NCI-H82 treated with DMSO at 0.1 percent for 48 hours (cell line): ENCODE results near the gene ZFAND2B.

ENCODE experiments used
- DNase-seq: peaks from one replicate; lab custom pipeline; 2025; ENCODE audit not compliant: unreplicated experiment; lab: John Stamatoyannopoulos, UW

The ZFAND2B gene

GRCh38 chr2:219220652-219221402 lies 14.2 kb downstream of the ZFAND2B start:
- DNase-seq, result no peak

- DNase-seq, result no peak
These were observed 15.5 kb downstream of the ZFAND2B start for GRCh38 chr2:219221957-219222518.

GRCh38 chr2:219223831-219224610 lies 17.4 kb downstream of the ZFAND2B start:
- DNase-seq, result no peak

- no peak for DNase-seq
These were observed 18.8 kb downstream of the ZFAND2B start for GRCh38 chr2:219225350-219225749.

GRCh38 chr2:219228041-219228910 lies 21.7 kb downstream of the ZFAND2B start:
- no peak for DNase-seq

GRCh38 chr2:219228911-219229304 lies 22.3 kb downstream of the ZFAND2B start:
- DNase-seq, result no peak

GRCh38 chr2:219229305-219230058 lies 22.9 kb downstream of the ZFAND2B start, which contains the start of the genes ANKZF1 and ATG9A:
ANKZF1 (plus strand) TSS chr2:219229806; CDS start chr2:219230258, 452 bp downstream.
ATG9A (minus strand) TSS chr2:219229636; CDS start chr2:219228024, 1,612 bp downstream.
- peak; percentile 98 for DNase-seq

GRCh38 chr2:219230059-219230540 lies 23.5 kb downstream of the ZFAND2B start:
- no peak for DNase-seq

- DNase-seq, result no peak
These were observed 27.7 kb downstream of the ZFAND2B start for GRCh38 chr2:219234331-219234730.

GRCh38 chr2:219243291-219243761 lies 36.7 kb downstream of the ZFAND2B start:
- no peak for DNase-seq

- no peak for DNase-seq
These were observed 38.2 kb downstream of the ZFAND2B start for GRCh38 chr2:219244789-219245147.

GRCh38 chr2:219245148-219245898 lies 38.7 kb downstream of the ZFAND2B start, which contains the start of the genes GLB1L and STK16:
GLB1L (minus strand) TSS chr2:219245444; CDS start chr2:219243573, 1,871 bp downstream.
STK16 (plus strand) TSS chr2:219245479; CDS start chr2:219246000, 521 bp downstream.
- peak; percentile 27 for DNase-seq

GRCh38 chr2:219245899-219246230 lies 39.3 kb downstream of the ZFAND2B start:
- no peak for DNase-seq

GRCh38 chr2:219246559-219246958 lies 40.0 kb downstream of the ZFAND2B start:
- no peak for DNase-seq

- no peak for DNase-seq
These were observed 41.4 kb downstream of the ZFAND2B start for GRCh38 chr2:219247678-219248642.

GRCh38 chr2:219248845-219249202 lies 42.2 kb downstream of the ZFAND2B start:
- DNase-seq, result no peak

GRCh38 chr2:219249203-219249980 lies 42.8 kb downstream of the ZFAND2B start:
- peak; percentile 27 for DNase-seq
